SK-N-SH (cell line): ENCODE results near the gene C16orf54.

Source experiments
- CTCF ChIP-seq: fragments of 200-600 bp; sonication (generic); IDR thresholded peaks from 2 replicates; pipeline ENCODE4 v1.6.1; 2017; ENCODE audit warnings: antibody characterized with exemption, mild to moderate bottlenecking, moderate library complexity
- FOSL2 ChIP-seq: IDR thresholded peaks from 2 replicates; pipeline ENCODE4 v1.4.0; 2012; ENCODE audit warnings: low read depth, mild to moderate bottlenecking, moderate library complexity, borderline replicate concordance
- NFIC ChIP-seq: IDR thresholded peaks from 2 replicates; pipeline ENCODE4 v1.4.0; 2012; ENCODE audit warnings: borderline replicate concordance
- POLR2AphosphoS5 ChIP-seq: IDR thresholded peaks from 2 replicates; pipeline ENCODE4 v1.6.1; 2012; ENCODE audit warnings: low read depth, low read length
- TF ChIP-seq, protein P1 (sequence below): IDR thresholded peaks from 2 replicates; pipeline ENCODE4 v1.4.0; 2012; ENCODE audit warnings: low read depth, borderline replicate concordance
- TF ChIP-seq, protein P2 (sequence below): IDR thresholded peaks from 2 replicates; pipeline ENCODE4 v1.4.0; 2012; ENCODE audit warnings: low read depth, borderline replicate concordance

GRCh38 chr16:29745853-29746345, at the start of gene C16orf54:
- TF ChIP-seq CTCF (no peak), POLR2AphosphoS5 (no peak), NFIC (no peak), FOSL2 (no peak)
- TF ChIP-seq, protein P1, sequence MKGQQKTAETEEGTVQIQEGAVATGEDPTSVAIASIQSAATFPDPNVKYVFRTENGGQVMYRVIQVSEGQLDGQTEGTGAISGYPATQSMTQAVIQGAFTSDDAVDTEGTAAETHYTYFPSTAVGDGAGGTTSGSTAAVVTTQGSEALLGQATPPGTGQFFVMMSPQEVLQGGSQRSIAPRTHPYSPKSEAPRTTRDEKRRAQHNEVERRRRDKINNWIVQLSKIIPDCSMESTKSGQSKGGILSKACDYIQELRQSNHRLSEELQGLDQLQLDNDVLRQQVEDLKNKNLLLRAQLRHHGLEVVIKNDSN = no peak
- TF ChIP-seq, protein P2, sequence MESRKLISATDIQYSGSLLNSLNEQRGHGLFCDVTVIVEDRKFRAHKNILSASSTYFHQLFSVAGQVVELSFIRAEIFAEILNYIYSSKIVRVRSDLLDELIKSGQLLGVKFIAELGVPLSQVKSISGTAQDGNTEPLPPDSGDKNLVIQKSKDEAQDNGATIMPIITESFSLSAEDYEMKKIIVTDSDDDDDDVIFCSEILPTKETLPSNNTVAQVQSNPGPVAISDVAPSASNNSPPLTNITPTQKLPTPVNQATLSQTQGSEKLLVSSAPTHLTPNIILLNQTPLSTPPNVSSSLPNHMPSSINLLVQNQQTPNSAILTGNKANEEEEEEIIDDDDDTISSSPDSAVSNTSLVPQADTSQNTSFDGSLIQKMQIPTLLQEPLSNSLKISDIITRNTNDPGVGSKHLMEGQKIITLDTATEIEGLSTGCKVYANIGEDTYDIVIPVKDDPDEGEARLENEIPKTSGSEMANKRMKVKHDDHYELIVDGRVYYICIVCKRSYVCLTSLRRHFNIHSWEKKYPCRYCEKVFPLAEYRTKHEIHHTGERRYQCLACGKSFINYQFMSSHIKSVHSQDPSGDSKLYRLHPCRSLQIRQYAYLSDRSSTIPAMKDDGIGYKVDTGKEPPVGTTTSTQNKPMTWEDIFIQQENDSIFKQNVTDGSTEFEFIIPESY = no peak
